ENCODE results near the gene TNP2. TPM values are rescaled to one million over a fixed set of nuclear protein-coding genes. Genes with fewer than 3 reads are reported as not detected.

TNP2 gene
- not detected for total RNA-seq

GRCh38 chr16:11268921-11269375 lies at the start of gene TNP2:
TNP2 (minus strand) TSS chr16:11269325; CDS start chr16:11269262, 63 bp downstream.
- intact Hi-C loops (cut with DNase I), result no loop called here
- DNase-seq, result no peak
- H3K27me3 ChIP-seq, result no peaks in the 10 kb centered on the region
- H3K27ac ChIP-seq, result no peak within 1 kb of the TSS
- no peak within 1 kb of the TSS for H3K4me3 ChIP-seq
- no peak within 1 kb of the TSS for H3K9ac ChIP-seq (ENCODE audit: low read depth in 2 of 2, low read length in 2 of 2)
- H3K4me1 ChIP-seq, result peaks cover 5% of the 10 kb centered on the region
- no peaks in the 10 kb centered on the region for H3K36me3 ChIP-seq
- TF ChIP-seq CTCF (IDR thresholded peaks at IDR 0.05), result no peak
- no peaks in the 10 kb centered on the region for H3K9me3 ChIP-seq

GRCh38 chr16:11318817-11319216 lies 49.7 kb upstream of the TNP2 start:
- Histone ChIP-seq H3K9me3 (no peaks in the 10 kb centered on the region), H3K27ac (no peak overlapping the region), H3K9ac (ENCODE audit: low read depth in 2 of 2, low read length in 2 of 2) (no peak overlapping the region), H3K27me3 (no peaks in the 10 kb centered on the region), H3K36me3 (no peaks in the 10 kb centered on the region), H3K4me3 (no peak overlapping the region), H3K4me1 (no peaks in the 10 kb centered on the region)
- TF ChIP-seq CTCF (IDR thresholded peaks at IDR 0.05), result no peak
- intact Hi-C loops (cut with DNase I), result no loop called here
- DNase-seq, result no peak

- peaks cover 3% of the 10 kb centered on the region for H3K4me1 ChIP-seq
- no peaks in the 10 kb centered on the region for H3K36me3 ChIP-seq
- intact Hi-C loops (cut with DNase I), result no loop called here
- H3K9ac ChIP-seq (ENCODE audit: low read depth in 2 of 2, low read length in 2 of 2), result no peak overlapping the region
- H3K27me3 ChIP-seq, result no peaks in the 10 kb centered on the region
- H3K9me3 ChIP-seq, result no peaks in the 10 kb centered on the region
- H3K27ac ChIP-seq, result no peak overlapping the region
- H3K4me3 ChIP-seq, result no peak overlapping the region
- TF ChIP-seq CTCF (IDR thresholded peaks at IDR 0.05), result no peak
- DNase-seq, result no peak
Observed at GRCh38 chr16:11316331-11317015, 47.3 kb upstream of the TNP2 start.

GRCh38 chr16:11315510-11315909 lies 46.4 kb upstream of the TNP2 start:
- intact Hi-C loops (cut with DNase I), result no loop called here
- no peaks in the 10 kb centered on the region for H3K9me3 ChIP-seq
- peaks cover 3% of the 10 kb centered on the region for H3K4me1 ChIP-seq
- H3K4me3 ChIP-seq, result no peak overlapping the region
- H3K27ac ChIP-seq, result no peak overlapping the region
- H3K27me3 ChIP-seq, result no peaks in the 10 kb centered on the region
- no peak overlapping the region for H3K9ac ChIP-seq (ENCODE audit: low read depth in 2 of 2, low read length in 2 of 2)
- no peak for TF ChIP-seq CTCF (IDR thresholded peaks at IDR 0.05)
- H3K36me3 ChIP-seq, result no peaks in the 10 kb centered on the region
- no peak for DNase-seq

GRCh38 chr16:11314309-11314894 lies 45.3 kb upstream of the TNP2 start:
- Histone ChIP-seq H3K9ac (ENCODE audit: low read depth in 2 of 2, low read length in 2 of 2) (no peak overlapping the region), H3K4me1 (peaks cover 3% of the 10 kb centered on the region), H3K27ac (no peak overlapping the region), H3K4me3 (no peak overlapping the region), H3K9me3 (no peaks in the 10 kb centered on the region), H3K36me3 (no peaks in the 10 kb centered on the region), H3K27me3 (no peaks in the 10 kb centered on the region)
- TF ChIP-seq CTCF (IDR thresholded peaks at IDR 0.05), result no peak
- intact Hi-C loops (cut with DNase I), result no loop called here
- no peak for DNase-seq

All from colonic mucosa (tissue), 4 donors.